ENCODE results near the gene CACNA2D2. TPM values are rescaled to one million over a fixed set of nuclear protein-coding genes. Genes with fewer than 3 reads are reported as not detected.

Gene CACNA2D2
- total and polyA plus RNA-seq, 2 of the 13 experiments (the other 11 are each of a cell fraction or from before 2014, with no cell fraction given) = not detected

DNA sequence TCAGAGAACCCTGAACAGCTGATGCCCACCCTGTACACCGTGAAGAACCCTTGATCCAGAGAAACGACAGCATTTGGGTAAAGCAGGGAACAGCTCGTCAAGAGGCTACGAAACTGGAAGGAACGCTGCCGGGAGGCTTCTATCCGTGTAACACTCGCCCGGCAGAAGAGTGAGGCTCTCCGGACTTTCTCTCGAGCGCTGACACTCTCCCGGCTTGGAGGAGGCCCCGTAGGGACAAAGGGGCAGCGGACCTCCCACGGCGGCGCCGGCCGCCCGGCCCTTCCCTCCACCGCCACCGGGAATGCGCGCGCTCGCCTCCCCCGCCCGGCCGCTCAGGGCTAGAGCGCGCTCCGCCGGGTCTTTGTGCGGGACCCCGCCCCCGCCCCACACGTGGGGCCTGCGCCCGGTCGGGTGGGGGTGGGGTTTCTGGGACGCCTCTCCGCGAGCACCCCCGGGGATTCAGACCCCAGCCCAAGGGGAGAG, 182.5 kb downstream of the CACNA2D2 start:
- H3K9ac ChIP-seq (ENCODE audit: insufficient read depth, low read depth, low read length) = peak overlapping the region; percentile 99
- peaks cover 25% of the 10 kb centered on the region for H3K79me2 ChIP-seq (ENCODE audit: insufficient read depth, low read length)
- 0% methylated on average over 6 of the region's 45 CpGs for WGBS (ENCODE audit: low lambda C conversion rate)
- H3K4me1 ChIP-seq (ENCODE audit: insufficient read depth, low read length) = peaks cover 78% of the 10 kb centered on the region
- FAIRE-seq = no peak
- peak overlapping the region; percentile 81 to 91 (median 85) for H3K4me3 ChIP-seq (replicated peaks in 1 of 3; ENCODE audit: insufficient read depth in 1 of 3, low read depth in 2 of 3, low read length in 3 of 3)
- intact Hi-C loops (cut with micrococcal nuclease; ENCODE audit: unreplicated experiment) = loop anchor here (1.0 kb wide), 1 partner anchor 22 kb away; the partner anchor contains the start of genes HYAL3 and NAA80
- H3K27ac ChIP-seq (ENCODE audit: extremely low read length, insufficient read depth, low read length) = peak overlapping the region; percentile 100
- peak; percentile 58 for DNase-seq (ENCODE audit: low spot score)
- POLR2A ChIA-PET = interaction anchor here (0.6 to 13.0 kb wide), 14 partner anchors 12 to 118 kb away, joined by 3 to 222 read pairs (median 8); partner anchors contain the start of genes GNAI2, HYAL1, HYAL3 and IFRD2
- ATAC-seq = peak; percentile 42
- peaks cover 15 to 40% of the 10 kb centered on the region in 2 experiments for H3K36me3 ChIP-seq (replicated peaks in 1 of 2; ENCODE audit: control insufficient read depth in 1 of 2, insufficient read depth in 2 of 2, low read length in 2 of 2)
- H2AFZ ChIP-seq (ENCODE audit: low read length) = no peak overlapping the region
- in situ Hi-C loops (cut with HindIII; ENCODE audit: extremely low pct_ligation_motif_present, low pct_unique_long_range_greater_than_20kb) = loop anchor here (5.0 kb wide), 1 partner anchor 59 kb away; no protein-coding TSS in a partner anchor
- no peaks in the 10 kb centered on the region; a peak in 1 of 5 replicates for H3K27me3 ChIP-seq (ENCODE audit: control insufficient read depth in 1 of 2, insufficient read depth in 2 of 2, low read length in 2 of 2)
- no peaks in the 10 kb centered on the region for H4K20me1 ChIP-seq (ENCODE audit: insufficient read depth, low read length)
- H3K4me2 ChIP-seq (ENCODE audit: low read depth, low read length) = peak overlapping the region; percentile 94
- no TSS peak for BruUV-seq (replicated peaks)
- H3K9me3 ChIP-seq (ENCODE audit: low read length) = no peaks in the 10 kb centered on the region
- CTCF ChIA-PET (ENCODE audit: low intra/inter-chr PET ratio, low total read pairs) = interaction anchor here (0.9 to 2.3 kb wide), 3 partner anchors 18 to 94 kb away, joined by 3 to 15 read pairs (median 3); partner anchors contain the start of genes HYAL1, HYAL3 and NAA80
- TF ChIP-seq KLF12 (CRISPR knock-in tag; IDR thresholded peaks at IDR 0.05; ENCODE audit: borderline replicate concordance) (peak; percentile 40; the same call in 1 of the 2 replicates), AGO2 (optimal IDR thresholded peaks at IDR 0.05; ENCODE audit: low read depth, low read length) (peak; percentile 54), ZNF558 (CRISPR knock-in tag; IDR thresholded peaks at IDR 0.05; ENCODE audit: borderline replicate concordance) (no peak), SYNCRIP (IDR thresholded peaks at IDR 0.05; ENCODE audit: insufficient read depth, low read depth, low read length) (no peak), SCMH1 (CRISPR knock-in tag; IDR thresholded peaks at IDR 0.05; ENCODE audit: borderline replicate concordance) (no peak), ZNF256 (CRISPR knock-in tag; conservative IDR thresholded peaks at IDR 0.05) (no peak), ELF4 (CRISPR knock-in tag; IDR thresholded peaks at IDR 0.05; ENCODE audit: borderline replicate concordance) (no peak), KDM5B (CRISPR knock-in tag; IDR thresholded peaks at IDR 0.05; ENCODE audit: borderline replicate concordance) (peak; percentile 19; the same call in 1 of the 2 replicates), GATA4 (IDR thresholded peaks at IDR 0.05; ENCODE audit: borderline replicate concordance, low read depth) (0 out of 2 replicates have a peak, but pooled peaks have one; percentile 27), MAZ (IDR thresholded peaks at IDR 0.05; ENCODE audit: borderline replicate concordance, low read depth, low read length) (peak; percentile 77), MAZ (CRISPR knock-in tag; IDR thresholded peaks at IDR 0.05; ENCODE audit: low read depth) (peak; percentile 89; the same call in 1 of the 2 replicates), PHB2 (IDR thresholded peaks at IDR 0.05; ENCODE audit: partially characterized antibody) (no peak), ZNF12 (CRISPR knock-in tag; IDR thresholded peaks at IDR 0.05) (no peak), CBFB (CRISPR knock-in tag; IDR thresholded peaks at IDR 0.05) (no peak), ZNF207 (IDR thresholded peaks at IDR 0.05; ENCODE audit: borderline replicate concordance) (no peak), ZBTB20 (CRISPR knock-in tag; IDR thresholded peaks at IDR 0.05; ENCODE audit: borderline replicate concordance, low read depth) (no peak), ZNF761 (CRISPR knock-in tag; conservative IDR thresholded peaks at IDR 0.05) (no peak)
- TF ChIP-seq, protein P1, sequence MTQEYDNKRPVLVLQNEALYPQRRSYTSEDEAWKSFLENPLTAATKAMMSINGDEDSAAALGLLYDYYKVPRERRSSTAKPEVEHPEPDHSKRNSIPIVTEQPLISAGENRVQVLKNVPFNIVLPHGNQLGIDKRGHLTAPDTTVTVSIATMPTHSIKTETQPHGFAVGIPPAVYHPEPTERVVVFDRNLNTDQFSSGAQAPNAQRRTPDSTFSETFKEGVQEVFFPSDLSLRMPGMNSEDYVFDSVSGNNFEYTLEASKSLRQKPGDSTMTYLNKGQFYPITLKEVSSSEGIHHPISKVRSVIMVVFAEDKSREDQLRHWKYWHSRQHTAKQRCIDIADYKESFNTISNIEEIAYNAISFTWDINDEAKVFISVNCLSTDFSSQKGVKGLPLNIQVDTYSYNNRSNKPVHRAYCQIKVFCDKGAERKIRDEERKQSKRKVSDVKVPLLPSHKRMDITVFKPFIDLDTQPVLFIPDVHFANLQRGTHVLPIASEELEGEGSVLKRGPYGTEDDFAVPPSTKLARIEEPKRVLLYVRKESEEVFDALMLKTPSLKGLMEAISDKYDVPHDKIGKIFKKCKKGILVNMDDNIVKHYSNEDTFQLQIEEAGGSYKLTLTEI (CRISPR knock-in tag; conservative IDR thresholded peaks at IDR 0.05) = no peak
- TF ChIP-seq, protein P2, sequence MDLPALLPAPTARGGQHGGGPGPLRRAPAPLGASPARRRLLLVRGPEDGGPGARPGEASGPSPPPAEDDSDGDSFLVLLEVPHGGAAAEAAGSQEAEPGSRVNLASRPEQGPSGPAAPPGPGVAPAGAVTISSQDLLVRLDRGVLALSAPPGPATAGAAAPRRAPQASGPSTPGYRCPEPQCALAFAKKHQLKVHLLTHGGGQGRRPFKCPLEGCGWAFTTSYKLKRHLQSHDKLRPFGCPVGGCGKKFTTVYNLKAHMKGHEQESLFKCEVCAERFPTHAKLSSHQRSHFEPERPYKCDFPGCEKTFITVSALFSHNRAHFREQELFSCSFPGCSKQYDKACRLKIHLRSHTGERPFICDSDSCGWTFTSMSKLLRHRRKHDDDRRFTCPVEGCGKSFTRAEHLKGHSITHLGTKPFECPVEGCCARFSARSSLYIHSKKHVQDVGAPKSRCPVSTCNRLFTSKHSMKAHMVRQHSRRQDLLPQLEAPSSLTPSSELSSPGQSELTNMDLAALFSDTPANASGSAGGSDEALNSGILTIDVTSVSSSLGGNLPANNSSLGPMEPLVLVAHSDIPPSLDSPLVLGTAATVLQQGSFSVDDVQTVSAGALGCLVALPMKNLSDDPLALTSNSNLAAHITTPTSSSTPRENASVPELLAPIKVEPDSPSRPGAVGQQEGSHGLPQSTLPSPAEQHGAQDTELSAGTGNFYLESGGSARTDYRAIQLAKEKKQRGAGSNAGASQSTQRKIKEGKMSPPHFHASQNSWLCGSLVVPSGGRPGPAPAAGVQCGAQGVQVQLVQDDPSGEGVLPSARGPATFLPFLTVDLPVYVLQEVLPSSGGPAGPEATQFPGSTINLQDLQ (CRISPR knock-in tag; IDR thresholded peaks at IDR 0.05) = 0 out of 2 replicates have a peak, but pooled peaks have one; percentile 33
- TF ChIP-seq, protein P3, sequence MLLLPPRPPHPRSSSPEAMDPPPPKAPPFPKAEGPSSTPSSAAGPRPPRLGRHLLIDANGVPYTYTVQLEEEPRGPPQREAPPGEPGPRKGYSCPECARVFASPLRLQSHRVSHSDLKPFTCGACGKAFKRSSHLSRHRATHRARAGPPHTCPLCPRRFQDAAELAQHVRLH (CRISPR knock-in tag; IDR thresholded peaks at IDR 0.05; ENCODE audit: borderline replicate concordance, low read depth) = 0 out of 2 replicates have a peak, but pooled peaks have one; percentile 15

Data from HepG2 (cell line).